Activated CD4-positive, alpha-beta memory T cell treated with anti-CD3 and anti-CD28 coated beads for 36 hours (primary cell): ENCODE results near the gene COL8A2. TPM values are rescaled to one million over a fixed set of nuclear protein-coding genes. Genes with fewer than 3 reads are reported as not detected.

Source experiments
- CTCF ChIA-PET: fragments of 350-600 bp; sonication (Branson Sonifier 250); formaldehyde crosslinking; loops from one replicate; lab custom pipeline; 2021; ENCODE audit warnings: antibody characterized with exemption, inconsistent platforms; lab: Charles Lee
- POLR2A ChIA-PET: fragments of 350-600 bp; sonication (Branson Sonifier 250); formaldehyde crosslinking; loops from one replicate; lab custom pipeline; 2021; ENCODE audit warnings: antibody characterized with exemption; lab: Charles Lee
- DNase-seq: peaks from one replicate; pipeline ENCODE4 v3.0.0-alpha.2; 2020
- H3K27ac Mint-ChIP-seq: one replicate; pipeline ENCODE4 v1.8.0; 2021; ENCODE audit warnings: mixed read lengths
- H3K27me3 Mint-ChIP-seq: one replicate; pipeline ENCODE4 v1.8.0; 2021; ENCODE audit warnings: mixed read lengths
- H3K36me3 Mint-ChIP-seq: one replicate; pipeline ENCODE4 v1.8.0; 2021; ENCODE audit warnings: mixed read lengths
- H3K4me1 Mint-ChIP-seq: one replicate; pipeline ENCODE4 v1.8.0; 2021; ENCODE audit warnings: low read depth, mixed read lengths
- H3K4me3 Mint-ChIP-seq: one replicate; pipeline ENCODE4 v1.8.0; 2021; ENCODE audit warnings: mild to moderate bottlenecking, mixed read lengths
- H3K9me3 Mint-ChIP-seq: one replicate; pipeline ENCODE4 v1.8.0; 2021; ENCODE audit warnings: mixed read lengths
- intact Hi-C: fragments of 100-400 bp; cut with micrococcal nuclease; formaldehyde crosslinking; loops from one replicate; pipeline ENCODE4 v1.15.1; 2023
- total RNA-seq, 2 experiments: library from RNA; stranded (reverse); gene quantifications; one replicate each; pipeline ENCODE4 v1.2.3, GENCODE V29; 2021

Gene COL8A2
- total RNA-seq, 2 experiments from 2014 or later: not detected

- Mint-ChIP-seq H3K4me3 (no peak overlapping the region), H3K27ac (no peak overlapping the region), H3K4me1 (peaks cover 2% of the 10 kb centered on the region), H3K36me3 (peaks cover 7% of the 10 kb centered on the region), H3K27me3 (no peaks in the 10 kb centered on the region), H3K9me3 (no peaks in the 10 kb centered on the region)
- CTCF ChIA-PET: interaction anchor here (0.9 to 3.7 kb wide), 4 partner anchors 39 to 200 kb away, joined by 3 to 15 read pairs (median 9); no protein-coding TSS in a partner anchor
- no peak for DNase-seq
- POLR2A ChIA-PET: interaction anchor here (0.9 kb wide), 1 partner anchor 64 kb away, joined by 3 read pairs; no protein-coding TSS in a partner anchor
- intact Hi-C loops: loop anchor here (5.0 kb wide), 3 partner anchors 51 to 326 kb away; partner anchors contain the start of gene TRAPPC3
Observed at GRCh38 chr1:36095760-36096405, 29.1 kb downstream of the COL8A2 start.

- CTCF ChIA-PET: interaction anchor here (1.0 to 3.7 kb wide), 3 partner anchors 40 to 212 kb away, joined by 3 to 15 read pairs (median 7); no protein-coding TSS in a partner anchor
- no peak for DNase-seq
- Mint-ChIP-seq H3K4me3 (no peak overlapping the region), H3K27me3 (no peaks in the 10 kb centered on the region), H3K27ac (no peak overlapping the region), H3K9me3 (no peaks in the 10 kb centered on the region), H3K4me1 (peaks cover 8% of the 10 kb centered on the region), H3K36me3 (peaks cover 8% of the 10 kb centered on the region)
- POLR2A ChIA-PET: interaction anchor here (0.9 kb wide), 1 partner anchor 65 kb away, joined by 3 read pairs; no protein-coding TSS in a partner anchor
- intact Hi-C loops: loop anchor here (5.0 kb wide), 3 partner anchors 53 to 328 kb away; partner anchors contain the start of gene TRAPPC3
Observed at GRCh38 chr1:36094621-36095061, 30.4 kb downstream of the COL8A2 start.

GRCh38 chr1:36093929-36094328, 31.1 kb downstream of the COL8A2 start:
- ChIA-PET CTCF (interaction anchor here (1.0 to 3.7 kb wide), 4 partner anchors 41 to 212 kb away, joined by 3 to 15 read pairs (median 4); no protein-coding TSS in a partner anchor), POLR2A (no interaction called here)
- Mint-ChIP-seq H3K27ac (no peak overlapping the region), H3K36me3 (peaks cover 11% of the 10 kb centered on the region), H3K4me1 (peaks cover 11% of the 10 kb centered on the region), H3K4me3 (no peak overlapping the region), H3K27me3 (no peaks in the 10 kb centered on the region), H3K9me3 (no peaks in the 10 kb centered on the region)
- intact Hi-C loops: no loop called here
- DNase-seq: no peak

- DNase-seq: no peak
- CTCF ChIA-PET: interaction anchor here (1.1 to 1.5 kb wide), 2 partner anchors 42 to 193 kb away, joined by 3 to 4 read pairs; no protein-coding TSS in a partner anchor
- POLR2A ChIA-PET: no interaction called here
- Mint-ChIP-seq H3K27ac (no peak overlapping the region), H3K27me3 (no peaks in the 10 kb centered on the region), H3K4me3 (no peak overlapping the region), H3K9me3 (no peaks in the 10 kb centered on the region), H3K36me3 (peaks cover 11% of the 10 kb centered on the region), H3K4me1 (peaks cover 11% of the 10 kb centered on the region)
- intact Hi-C loops: no loop called here
Observed at GRCh38 chr1:36093226-36093625, 31.8 kb downstream of the COL8A2 start.

GRCh38 chr1:36092798-36093185, 32.2 kb downstream of the COL8A2 start:
- Mint-ChIP-seq H3K9me3 (no peaks in the 10 kb centered on the region), H3K27ac (no peak overlapping the region), H3K4me1 (peaks cover 13% of the 10 kb centered on the region), H3K4me3 (no peak overlapping the region), H3K27me3 (no peaks in the 10 kb centered on the region), H3K36me3 (peaks cover 11% of the 10 kb centered on the region)
- intact Hi-C loops: no loop called here
- ChIA-PET CTCF (interaction anchor here (1.1 to 1.5 kb wide), 2 partner anchors 42 to 193 kb away, joined by 3 to 4 read pairs; no protein-coding TSS in a partner anchor), POLR2A (no interaction called here)
- no peak for DNase-seq

GRCh38 chr1:36092166-36092797, 32.7 kb downstream of the COL8A2 start:
- no peak for DNase-seq
- H3K27me3 Mint-ChIP-seq: no peaks in the 10 kb centered on the region
- intact Hi-C loops: no loop called here
- peaks cover 11% of the 10 kb centered on the region for H3K36me3 Mint-ChIP-seq
- peaks cover 13% of the 10 kb centered on the region for H3K4me1 Mint-ChIP-seq
- ChIA-PET POLR2A (no interaction called here), CTCF (interaction anchor here (0.6 to 1.5 kb wide), 2 partner anchors 194 to 284 kb away, joined by 4 to 6 read pairs; partner anchors contain the start of gene AGO4)
- H3K4me3 Mint-ChIP-seq: no peak overlapping the region
- H3K27ac Mint-ChIP-seq: no peak overlapping the region
- no peaks in the 10 kb centered on the region for H3K9me3 Mint-ChIP-seq

GRCh38 chr1:36091698-36092097, 33.3 kb downstream of the COL8A2 start:
- Mint-ChIP-seq H3K27ac (no peak overlapping the region), H3K27me3 (no peaks in the 10 kb centered on the region), H3K4me3 (no peak overlapping the region), H3K4me1 (peaks cover 13% of the 10 kb centered on the region), H3K9me3 (no peaks in the 10 kb centered on the region), H3K36me3 (peaks cover 11% of the 10 kb centered on the region)
- intact Hi-C loops: no loop called here
- POLR2A ChIA-PET: no interaction called here
- peak; percentile 4 for DNase-seq
- CTCF ChIA-PET: interaction anchor here (0.6 to 1.1 kb wide), 2 partner anchors 277 to 284 kb away, joined by 4 to 6 read pairs; partner anchors contain the start of gene AGO4

GRCh38 chr1:36091141-36091540, 33.9 kb downstream of the COL8A2 start:
- ChIA-PET CTCF (interaction anchor here (0.9 to 1.1 kb wide), 2 partner anchors 9 to 278 kb away, joined by 3 to 4 read pairs; no protein-coding TSS in a partner anchor), POLR2A (interaction anchor here (1.2 kb wide), 1 partner anchor 160 kb away, joined by 3 read pairs; the partner anchor contains the start of gene AGO3)
- intact Hi-C loops: no loop called here
- peak; percentile 8 for DNase-seq
- Mint-ChIP-seq H3K27ac (no peak overlapping the region), H3K9me3 (no peaks in the 10 kb centered on the region), H3K36me3 (peaks cover 11% of the 10 kb centered on the region), H3K4me1 (peaks cover 13% of the 10 kb centered on the region), H3K4me3 (no peak overlapping the region), H3K27me3 (no peaks in the 10 kb centered on the region)

GRCh38 chr1:36089393-36090121, 35.5 kb downstream of the COL8A2 start:
- peaks cover 13% of the 10 kb centered on the region for H3K4me1 Mint-ChIP-seq
- peak; percentile 29 for DNase-seq
- H3K36me3 Mint-ChIP-seq: peaks cover 11% of the 10 kb centered on the region
- H3K9me3 Mint-ChIP-seq: no peaks in the 10 kb centered on the region
- peak overlapping the region; percentile 89 for H3K4me3 Mint-ChIP-seq
- H3K27ac Mint-ChIP-seq: peak overlapping the region; percentile 82
- ChIA-PET POLR2A (interaction anchor here (1.2 kb wide), 1 partner anchor 158 kb away, joined by 3 read pairs; no protein-coding TSS in a partner anchor), CTCF (interaction anchor here (0.6 to 0.9 kb wide), 3 partner anchors 62 to 330 kb away, joined by 3 to 4 read pairs (median 3); no protein-coding TSS in a partner anchor)
- H3K27me3 Mint-ChIP-seq: peaks cover 10% of the 10 kb centered on the region
- intact Hi-C loops: loop anchor here (2.0 kb wide), 2 partner anchors 207 to 281 kb away; partner anchors contain the start of genes AGO1 and AGO4

GRCh38 chr1:36088577-36089392, 36.2 kb downstream of the COL8A2 start, which contains the start of gene ADPRS:
ADPRS (plus strand) TSS chr1:36088892; CDS start chr1:36088905, 13 bp downstream.
- H3K27ac Mint-ChIP-seq: peak within 1 kb of the TSS; percentile 82
- H3K36me3 Mint-ChIP-seq: peaks cover 11% of the 10 kb centered on the region
- H3K27me3 Mint-ChIP-seq: peaks cover 13% of the 10 kb centered on the region
- ChIA-PET POLR2A (interaction anchor here (1.2 kb wide), 1 partner anchor 157 kb away, joined by 3 read pairs; no protein-coding TSS in a partner anchor), CTCF (interaction anchor here (0.6 to 0.7 kb wide), 3 partner anchors 61 to 331 kb away, joined by 3 to 4 read pairs (median 3); no protein-coding TSS in a partner anchor)
- peak within 1 kb of the TSS; percentile 89 for H3K4me3 Mint-ChIP-seq
- DNase-seq: peak; percentile 94
- peaks cover 15% of the 10 kb centered on the region for H3K4me1 Mint-ChIP-seq
- no peaks in the 10 kb centered on the region for H3K9me3 Mint-ChIP-seq
- intact Hi-C loops: loop anchor here (1.0 to 2.0 kb wide), 4 partner anchors 146 to 280 kb away; partner anchors contain the start of genes AGO1, AGO3 and AGO4
